Aorta (tissue), 5 donors: Measurements from ENCODE around the gene LYZL1. TPM values are rescaled to one million over a fixed set of nuclear protein-coding genes. Genes with fewer than 3 reads are reported as not detected.

Source experiments
- ATAC-seq: fragments of 200-7000 bp; cut with Tn5 transposase; one replicate; pipeline ENCODE4 v1.9.1; 2022; ENCODE audit warnings: moderate library complexity; ENCODE audit not compliant: low FRiP score
- DNase-seq, 2 donors: peaks; one replicate each; pipeline ENCODE4 v3.0.0-alpha.2; 2020
- H3K27ac ChIP-seq, 2 donors: one replicate each; pipeline ENCODE4 v1.5.1; 2013; ENCODE audit warnings: low read length in 2 of 2, mild to moderate bottlenecking in 2 of 2, moderate library complexity in 2 of 2, control low read depth in 1 of 2, inconsistent platforms in 1 of 2, low read depth in 1 of 2
- H3K27me3 ChIP-seq, 2 donors: one replicate each; pipeline ENCODE4 v1.6.1; 2013; ENCODE audit warnings: control low read depth in 1 of 2, low read length in 1 of 2, mild to moderate bottlenecking in 1 of 2, moderate library complexity in 1 of 2; ENCODE audit not compliant: insufficient read depth in 2 of 2, control insufficient read depth in 1 of 2
- H3K36me3 ChIP-seq, 2 donors: one replicate each; pipeline ENCODE4 v1.6.1; 2013; ENCODE audit warnings: control low read depth in 1 of 2, low read length in 1 of 2, mild to moderate bottlenecking in 1 of 2; ENCODE audit not compliant: insufficient read depth in 2 of 2, control insufficient read depth in 1 of 2
- H3K4me1 ChIP-seq, 2 donors: one replicate each; pipeline ENCODE4 v1.6.1; 2013; ENCODE audit warnings: low read length in 2 of 2, control low read depth in 1 of 2, mild to moderate bottlenecking in 1 of 2, moderate library complexity in 1 of 2; ENCODE audit not compliant: insufficient read depth in 2 of 2, control insufficient read depth in 1 of 2
- H3K4me3 ChIP-seq, 2 donors: one replicate each; pipeline ENCODE4 v1.5.1; 2013; ENCODE audit warnings: low read length in 2 of 2, control low read depth in 1 of 2, mild to moderate bottlenecking in 1 of 2
- H3K9me3 ChIP-seq: one replicate; pipeline ENCODE4 v1.6.1; 2013; ENCODE audit warnings: mild to moderate bottlenecking, low read length; ENCODE audit not compliant: control insufficient read depth
- WGBS, 2 donors: extraction: QIAGEN DNeasy Blood & Tissue Kit; methylation state at CpG; one replicate each; pipeline ENCODE4 v1.1.7; 2013; 5-methylcytosine and 5-hydroxymethylcytosine counted together
- intact Hi-C, 2 donors: fragments of 100-400 bp; cut with DNase I; formaldehyde crosslinking; loops; one replicate each; pipeline versions ENCODE4 v1.14.2 to v1.15.0; 2022
- polyA plus RNA-seq, 2 donors: library from polyadenylated mRNA; stranded (reverse); fragments of 200-250 nt; gene quantifications; one replicate each; pipeline ENCODE4 v1.2.3, GENCODE V29; 2013
- total RNA-seq, 2 donors: library from RNA; stranded (reverse); fragmentation: NEBNext Ultra II Directional; extraction: Animal tissue kit (Norgen Biotek cat#: 25700); gene quantifications; one replicate each; pipeline ENCODE4 v1.2.1, GENCODE V29; 2021
- donor health status: healthy with polysubstance abuse.
- donor health status: Bipolar disorder and iron deficiency.
- donor health status: DM: no; HTN: no; CAD: no.
- donor health status: DM: no; HTN: no; CAD: no.
- donor health status: DM: yes; HTN: yes; CAD: no.

LYZL1 gene
- total and polyA plus RNA-seq, 4 donors, result not detected

- H3K4me3 ChIP-seq, result no peak overlapping the region
- intact Hi-C loops, result loop anchor here in 1 of 2 donors (2.0 kb wide), 1 partner anchor 21 kb away; no protein-coding TSS in a partner anchor
- H3K36me3 ChIP-seq, result no peaks in the 10 kb centered on the region
- no peaks in the 10 kb centered on the region for H3K27me3 ChIP-seq
- H3K27ac ChIP-seq, result no peak overlapping the region
- ATAC-seq (no peak), DNase-seq (no peak)
- no peaks in the 10 kb centered on the region for H3K4me1 ChIP-seq
- peaks cover 2% of the 10 kb centered on the region for H3K9me3 ChIP-seq
These were observed 40.7 kb upstream of the LYZL1 start for GRCh38 chr10:29248158-29248557.

- WGBS, 2 donors, result 68 to 77% methylated on average over 5 of the region's 5 CpGs
- H3K9me3 ChIP-seq, result peaks cover 2% of the 10 kb centered on the region
- ATAC-seq (no peak), DNase-seq (no peak)
- H3K27ac ChIP-seq, result no peak overlapping the region
- H3K36me3 ChIP-seq, result no peaks in the 10 kb centered on the region
- no peak overlapping the region for H3K4me3 ChIP-seq
- H3K4me1 ChIP-seq, result no peaks in the 10 kb centered on the region
- intact Hi-C loops, result loop anchor here in 1 of 2 donors (2.0 kb wide), 1 partner anchor 20 kb away; no protein-coding TSS in a partner anchor
- H3K27me3 ChIP-seq, result no peaks in the 10 kb centered on the region
These were observed 39.9 kb upstream of the LYZL1 start for GRCh38 chr10:29249018-29249417.

GRCh38 chr10:29250066-29250465 is 38.8 kb upstream of the LYZL1 start:
- DNase-seq (no peak), ATAC-seq (no peak)
- H3K36me3 ChIP-seq, result no peaks in the 10 kb centered on the region
- H3K4me3 ChIP-seq, result no peak overlapping the region
- H3K9me3 ChIP-seq, result peaks cover 2% of the 10 kb centered on the region
- WGBS, 2 donors, result 81 to 96% methylated on average over 1 of the region's 1 CpG
- H3K4me1 ChIP-seq, result no peaks in the 10 kb centered on the region
- H3K27me3 ChIP-seq, result no peaks in the 10 kb centered on the region
- H3K27ac ChIP-seq, result no peak overlapping the region
- intact Hi-C loops, result no loop called here

GRCh38 chr10:29252811-29253689 is 35.8 kb upstream of the LYZL1 start:
- no peak overlapping the region for H3K4me3 ChIP-seq
- no peak overlapping the region for H3K27ac ChIP-seq
- 64 to 68% methylated on average over 18 of the region's 18 CpGs for WGBS, 2 donors
- DNase-seq (no peak), ATAC-seq (no peak)
- H3K27me3 ChIP-seq, result no peaks in the 10 kb centered on the region
- peaks cover 2% of the 10 kb centered on the region for H3K9me3 ChIP-seq
- H3K4me1 ChIP-seq, result peaks cover 0 to 3% of the 10 kb centered on the region in 2 donors
- no peaks in the 10 kb centered on the region for H3K36me3 ChIP-seq
- intact Hi-C loops, result no loop called here

- Histone ChIP-seq H3K4me1 (peaks cover 0 to 3% of the 10 kb centered on the region in 2 donors), H3K9me3 (peaks cover 2% of the 10 kb centered on the region), H3K4me3 (no peak overlapping the region), H3K27me3 (no peaks in the 10 kb centered on the region), H3K36me3 (no peaks in the 10 kb centered on the region), H3K27ac (no peak overlapping the region)
- no peak for DNase-seq
- 84 to 87% methylated on average over 3 of the region's 3 CpGs for WGBS, 2 donors
- intact Hi-C loops, result no loop called here
- ATAC-seq, result no peak
These were observed 35.2 kb upstream of the LYZL1 start for GRCh38 chr10:29253690-29254029.

GRCh38 chr10:29254123-29255046 is 34.5 kb upstream of the LYZL1 start:
- Histone ChIP-seq H3K27ac (no peak overlapping the region), H3K27me3 (no peaks in the 10 kb centered on the region), H3K4me1 (peaks cover 0 to 3% of the 10 kb centered on the region in 2 donors), H3K36me3 (no peaks in the 10 kb centered on the region), H3K9me3 (peaks cover 2% of the 10 kb centered on the region), H3K4me3 (no peak overlapping the region)
- 56% methylated on average over 9 of the region's 9 CpGs for WGBS, 2 donors
- DNase-seq (no peak), ATAC-seq (no peak)
- intact Hi-C loops, result loop anchor here in 1 of 2 donors (5.0 kb wide), 1 partner anchor 592 kb away; no protein-coding TSS in a partner anchor

GRCh38 chr10:29255104-29255503 is 33.8 kb upstream of the LYZL1 start:
- H3K27me3 ChIP-seq, result no peaks in the 10 kb centered on the region
- no peaks in the 10 kb centered on the region for H3K36me3 ChIP-seq
- no peak for DNase-seq
- intact Hi-C loops, result loop anchor here in 1 of 2 donors (5.0 kb wide), 1 partner anchor 593 kb away; no protein-coding TSS in a partner anchor
- H3K4me3 ChIP-seq, result no peak overlapping the region
- no peak overlapping the region for H3K27ac ChIP-seq
- no peak for ATAC-seq
- 74 to 86% methylated on average over 3 of the region's 3 CpGs for WGBS, 2 donors
- H3K9me3 ChIP-seq, result peaks cover 2% of the 10 kb centered on the region
- H3K4me1 ChIP-seq, result peaks cover 0 to 3% of the 10 kb centered on the region in 2 donors

GRCh38 chr10:29256019-29256418 is 32.9 kb upstream of the LYZL1 start:
- Histone ChIP-seq H3K27me3 (no peaks in the 10 kb centered on the region), H3K4me3 (no peak overlapping the region), H3K27ac (no peak overlapping the region), H3K9me3 (no peaks in the 10 kb centered on the region), H3K36me3 (no peaks in the 10 kb centered on the region), H3K4me1 (peaks cover 0 to 3% of the 10 kb centered on the region in 2 donors)
- ATAC-seq, result no peak
- intact Hi-C loops, result loop anchor here in 1 of 2 donors (5.0 kb wide), 1 partner anchor 594 kb away; no protein-coding TSS in a partner anchor
- 91 to 96% methylated on average over 7 of the region's 7 CpGs for WGBS, 2 donors
- DNase-seq, result no peak
